A549 (cell line): Measurements from ENCODE around the gene OR13G1. TPM values are rescaled to one million over a fixed set of nuclear protein-coding genes. Genes with fewer than 3 reads are reported as not detected.

Source experiments
- ATAC-seq, 2 experiments: fragments of 200-7000 bp in 1 of 2; fragments of >200 bp in 1 of 2; cut with Nextera tagmentation in 1 of 2; cut with Tn5 transposase in 1 of 2; 3 replicates each; pipeline versions ENCODE4 v1.8.0 to v1.9.1; 2018 to 2020; ENCODE audit warnings: mild to moderate bottlenecking in 1 of 2, moderate library complexity in 1 of 2
- CTCF ChIA-PET: fragments of 300-600 bp; sonication (Branson Sonifier 250); formaldehyde crosslinking; extraction: SDS; loops from one replicate; lab custom pipeline; 2021; ENCODE audit warnings: antibody characterized with exemption, inconsistent platforms; lab: Yijun Ruan, JAX
- POLR2A ChIA-PET: fragments of 350-600 bp; formaldehyde crosslinking; extraction: SDS; loops from one replicate; lab custom pipeline; 2021; ENCODE audit warnings: antibody characterized with exemption, inconsistent platforms; lab: Yijun Ruan, JAX
- DNase-seq, 2 experiments: peaks; one replicate each; pipeline versions ENCODE4 v3.0.0 to v3.0.0-alpha.2; 2011 to 2016; ENCODE audit warnings: low read depth in 1 of 2, low spot score in 1 of 2
- FAIRE-seq: peaks from 2 replicates; lab custom pipeline; 2011; peaks lifted over from hg19 to GRCh38; lab: Jason Lieb, UNC
- H3K27ac ChIP-seq, 2 experiments: fragments of >200 bp; sonication (Bioruptor Twin); formaldehyde crosslinking; 3 replicates each; pipeline ENCODE4 v1.5.1; 2016 to 2017
- H3K4me1 ChIP-seq: fragments of >200 bp; sonication (Bioruptor Twin); formaldehyde crosslinking; 3 replicates; pipeline ENCODE4 v1.6.1; 2016
- H3K4me2 ChIP-seq: fragments of >200 bp; sonication (Bioruptor Twin); formaldehyde crosslinking; 3 replicates; pipeline ENCODE4 v1.6.1; 2016
- H3K4me3 ChIP-seq: fragments of >200 bp; sonication (Bioruptor Twin); formaldehyde crosslinking; 3 replicates; pipeline ENCODE4 v1.5.1; 2016
- H3K9me3 ChIP-seq: fragments of >200 bp; sonication (Bioruptor Twin); formaldehyde crosslinking; 3 replicates; pipeline ENCODE4 v1.6.1; 2016
- CEBPB ChIP-seq, 2 experiments: fragments of >200 bp in 1 of 2; sonication (Bioruptor Twin) in 1 of 2; formaldehyde crosslinking in 1 of 2; IDR thresholded peaks; 2 replicates each; pipeline ENCODE4 v1.6.1; 2012 to 2016
- CHD2 ChIP-seq: fragments of 150-350 bp; IDR thresholded peaks from 2 replicates; pipeline ENCODE4 v1.6.1; 2014; ENCODE audit warnings: low read length; ENCODE audit not compliant: partially characterized antibody
- EP300 ChIP-seq, 2 experiments: fragments of >200 bp; sonication (Bioruptor Twin); formaldehyde crosslinking; IDR thresholded peaks; 2 replicates in 1 of 2; 3 replicates in 1 of 2; pipeline ENCODE4 v1.6.1; 2016 to 2017
- GATA3 ChIP-seq: IDR thresholded peaks from 2 replicates; pipeline ENCODE4 v1.6.1; 2012; ENCODE audit warnings: borderline replicate concordance
- HOXB5 ChIP-seq: fragments of 250-450 bp; sonication (Bioruptor Pico); IDR thresholded peaks from 2 replicates; pipeline ENCODE4 v1.5.0; 2020; ENCODE audit warnings: mild to moderate bottlenecking, moderate library complexity
- KDM1A ChIP-seq: fragments of 200-600 bp; sonication (generic); IDR thresholded peaks from 2 replicates; pipeline ENCODE4 v1.6.1; 2016; ENCODE audit warnings: low read depth, mild to moderate bottlenecking
- PHF8 ChIP-seq: fragments of 200-600 bp; sonication (generic); IDR thresholded peaks from 2 replicates; pipeline ENCODE4 v1.6.1; 2016; ENCODE audit warnings: low read depth, mild to moderate bottlenecking, antibody characterized with exemption, moderate library complexity, borderline replicate concordance
- POLR2AphosphoS2 ChIP-seq: conservative IDR thresholded peaks from 2 replicates; pipeline ENCODE4 v1.6.1; 2012; ENCODE audit warnings: low read length, improper control_type of control experiment, inconsistent platforms
- RFX5 ChIP-seq: fragments of 450-650 bp; IDR thresholded peaks from 2 replicates; pipeline ENCODE4 v1.7.1; 2014; ENCODE audit warnings: antibody characterized with exemption, mild to moderate bottlenecking, moderate library complexity
- TP53 ChIP-seq: fragments of 250-450 bp; sonication (Bioruptor Pico); IDR thresholded peaks from 2 replicates; pipeline ENCODE4 v1.5.0; 2021; ENCODE audit warnings: mild to moderate bottlenecking, moderate library complexity
- ZC3H11A ChIP-seq: fragments of 450-650 bp; IDR thresholded peaks from 2 replicates; pipeline ENCODE4 v1.6.1; 2014; ENCODE audit warnings: antibody characterized with exemption, mild to moderate bottlenecking
- WGBS: methylation state at CpG from one replicate; pipeline ENCODE4 v1.1.6; 2017; ENCODE audit errors: missing lambda C conversion rate; 5-methylcytosine and 5-hydroxymethylcytosine counted together
- polyA plus RNA-seq, 4 experiments: library from polyadenylated mRNA; depleted of rRNA in 3 of 4; stranded (reverse); fragments of >200 nt; fragmentation: RNase III in 1 of 4; extraction: RNeasy Plus Mini Kit Qiagen cat#74134 plus additional on column Dnase treatment in 1 of 4; gene quantifications; 2 replicates in 3 of 4; 3 replicates in 1 of 4; pipeline ENCODE4 v1.2.3, GENCODE V29; 2011 to 2017
- TF ChIP-seq, protein P1 (sequence below): fragments of >200 bp; sonication (Bioruptor Twin); formaldehyde crosslinking; IDR thresholded peaks from 2 replicates; pipeline ENCODE4 v1.6.1; 2016
- TF ChIP-seq, protein P2 (sequence below): IDR thresholded peaks from 2 replicates; pipeline ENCODE4 v1.6.1; 2012
- TF ChIP-seq, protein P3 (sequence below): fragments of >200 bp; sonication (Bioruptor Twin); formaldehyde crosslinking; IDR thresholded peaks from 3 replicates; pipeline ENCODE4 v1.5.1; 2016
- TF ChIP-seq, protein P4 (sequence below): fragments of 250-450 bp; sonication (Bioruptor Pico); IDR thresholded peaks from 2 replicates; pipeline ENCODE4 v1.5.0; 2020; ENCODE audit warnings: low read depth, mild to moderate bottlenecking, moderate library complexity
- TF ChIP-seq, protein P5 (sequence below): fragments of 250-450 bp; sonication (Bioruptor Pico); IDR thresholded peaks from 2 replicates; pipeline ENCODE4 v1.5.0; 2021; ENCODE audit warnings: mild to moderate bottlenecking, moderate library complexity, borderline replicate concordance
- TF ChIP-seq, protein P6 (sequence below): fragments of >200 bp; sonication (Bioruptor Twin); formaldehyde crosslinking; IDR thresholded peaks from 3 replicates; pipeline ENCODE4 v1.6.1; 2016
- TF ChIP-seq, protein P7 (sequence below): IDR thresholded peaks from 2 replicates; pipeline ENCODE4 v1.6.1; 2012

OR13G1 gene
- polyA plus RNA-seq, 2 of the 4 experiments (the other 2 are of a cell fraction): not detected

DNA sequence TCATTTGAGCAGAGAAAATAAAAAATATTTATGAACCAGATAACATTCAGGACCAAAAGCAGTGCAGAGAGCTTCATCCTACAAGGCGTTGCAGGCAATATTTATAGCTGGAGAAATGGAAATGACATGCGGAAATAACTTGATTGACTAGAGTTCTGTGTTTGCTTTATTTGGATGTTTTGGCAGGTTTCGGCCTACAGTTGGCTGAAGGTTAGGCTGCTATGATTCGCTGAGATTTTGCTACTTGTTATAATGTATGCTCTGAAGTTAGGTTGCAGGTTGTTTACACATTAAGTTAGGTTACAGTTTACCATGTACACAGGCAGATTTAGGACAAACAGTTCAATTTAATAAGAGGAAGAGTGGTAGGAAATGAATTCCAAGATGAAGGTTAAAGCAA is 632 bp upstream of the OR13G1 start (continued):
- TF ChIP-seq, protein P1, sequence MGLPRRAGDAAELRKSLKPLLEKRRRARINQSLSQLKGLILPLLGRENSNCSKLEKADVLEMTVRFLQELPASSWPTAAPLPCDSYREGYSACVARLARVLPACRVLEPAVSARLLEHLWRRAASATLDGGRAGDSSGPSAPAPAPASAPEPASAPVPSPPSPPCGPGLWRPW: no peak

DNA sequence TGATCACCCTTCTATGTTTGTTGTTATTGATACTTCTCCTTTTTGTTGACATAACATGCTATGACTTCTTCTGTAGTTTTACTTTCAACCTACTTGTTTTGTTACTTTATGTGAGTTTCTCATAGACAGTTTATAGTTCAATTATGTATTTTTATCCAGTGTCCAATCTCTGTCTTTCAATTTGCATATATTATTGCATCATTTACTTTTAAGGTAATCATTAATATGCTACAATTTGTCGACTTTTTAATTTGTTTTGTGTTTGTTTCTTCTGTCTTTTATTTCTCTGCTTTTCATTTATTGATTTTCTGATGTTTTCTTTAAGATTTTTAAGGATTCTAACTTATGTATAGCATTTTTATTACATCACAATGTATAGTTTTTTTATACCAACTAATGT is 10.3 kb downstream of the OR13G1 start:
- Histone ChIP-seq H3K4me1 (no peaks in the 10 kb centered on the region), H3K9me3 (no peaks in the 10 kb centered on the region), H3K27ac (no peak overlapping the region), H3K4me3 (no peak overlapping the region), H3K4me2 (no peak overlapping the region)
- FAIRE-seq (no peak), DNase-seq (no peak), ATAC-seq (no peak)
- ChIA-PET POLR2A (no interaction called here), CTCF (no interaction called here)
- WGBS: 0% methylated on average over 1 of the region's 1 CpG
- TF ChIP-seq KDM1A (no peak), GATA3 (no peak), CEBPB (IDR thresholded peaks at IDR 0.05) (no peak), RFX5 (no peak), CHD2 (no peak), EP300 (IDR thresholded peaks at IDR 0.05) (no peak), HOXB5 (CRISPR knock-in tag) (no peak), PHF8 (no peak), ZC3H11A (no peak), POLR2AphosphoS2 (no peak), TP53 (CRISPR knock-in tag) (no peak)
- TF ChIP-seq, protein P2, sequence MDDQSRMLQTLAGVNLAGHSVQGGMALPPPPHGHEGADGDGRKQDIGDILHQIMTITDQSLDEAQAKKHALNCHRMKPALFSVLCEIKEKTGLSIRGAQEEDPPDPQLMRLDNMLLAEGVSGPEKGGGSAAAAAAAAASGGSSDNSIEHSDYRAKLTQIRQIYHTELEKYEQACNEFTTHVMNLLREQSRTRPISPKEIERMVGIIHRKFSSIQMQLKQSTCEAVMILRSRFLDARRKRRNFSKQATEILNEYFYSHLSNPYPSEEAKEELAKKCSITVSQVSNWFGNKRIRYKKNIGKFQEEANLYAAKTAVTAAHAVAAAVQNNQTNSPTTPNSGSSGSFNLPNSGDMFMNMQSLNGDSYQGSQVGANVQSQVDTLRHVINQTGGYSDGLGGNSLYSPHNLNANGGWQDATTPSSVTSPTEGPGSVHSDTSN: no peak
- TF ChIP-seq, protein P3, sequence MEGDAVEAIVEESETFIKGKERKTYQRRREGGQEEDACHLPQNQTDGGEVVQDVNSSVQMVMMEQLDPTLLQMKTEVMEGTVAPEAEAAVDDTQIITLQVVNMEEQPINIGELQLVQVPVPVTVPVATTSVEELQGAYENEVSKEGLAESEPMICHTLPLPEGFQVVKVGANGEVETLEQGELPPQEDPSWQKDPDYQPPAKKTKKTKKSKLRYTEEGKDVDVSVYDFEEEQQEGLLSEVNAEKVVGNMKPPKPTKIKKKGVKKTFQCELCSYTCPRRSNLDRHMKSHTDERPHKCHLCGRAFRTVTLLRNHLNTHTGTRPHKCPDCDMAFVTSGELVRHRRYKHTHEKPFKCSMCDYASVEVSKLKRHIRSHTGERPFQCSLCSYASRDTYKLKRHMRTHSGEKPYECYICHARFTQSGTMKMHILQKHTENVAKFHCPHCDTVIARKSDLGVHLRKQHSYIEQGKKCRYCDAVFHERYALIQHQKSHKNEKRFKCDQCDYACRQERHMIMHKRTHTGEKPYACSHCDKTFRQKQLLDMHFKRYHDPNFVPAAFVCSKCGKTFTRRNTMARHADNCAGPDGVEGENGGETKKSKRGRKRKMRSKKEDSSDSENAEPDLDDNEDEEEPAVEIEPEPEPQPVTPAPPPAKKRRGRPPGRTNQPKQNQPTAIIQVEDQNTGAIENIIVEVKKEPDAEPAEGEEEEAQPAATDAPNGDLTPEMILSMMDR: no peak
- TF ChIP-seq, protein P4, sequence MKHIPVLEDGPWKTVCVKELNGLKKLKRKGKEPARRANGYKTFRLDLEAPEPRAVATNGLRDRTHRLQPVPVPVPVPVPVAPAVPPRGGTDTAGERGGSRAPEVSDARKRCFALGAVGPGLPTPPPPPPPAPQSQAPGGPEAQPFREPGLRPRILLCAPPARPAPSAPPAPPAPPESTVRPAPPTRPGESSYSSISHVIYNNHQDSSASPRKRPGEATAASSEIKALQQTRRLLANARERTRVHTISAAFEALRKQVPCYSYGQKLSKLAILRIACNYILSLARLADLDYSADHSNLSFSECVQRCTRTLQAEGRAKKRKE (CRISPR knock-in tag): no peak
- TF ChIP-seq, protein P1: no peak
- TF ChIP-seq, protein P5, sequence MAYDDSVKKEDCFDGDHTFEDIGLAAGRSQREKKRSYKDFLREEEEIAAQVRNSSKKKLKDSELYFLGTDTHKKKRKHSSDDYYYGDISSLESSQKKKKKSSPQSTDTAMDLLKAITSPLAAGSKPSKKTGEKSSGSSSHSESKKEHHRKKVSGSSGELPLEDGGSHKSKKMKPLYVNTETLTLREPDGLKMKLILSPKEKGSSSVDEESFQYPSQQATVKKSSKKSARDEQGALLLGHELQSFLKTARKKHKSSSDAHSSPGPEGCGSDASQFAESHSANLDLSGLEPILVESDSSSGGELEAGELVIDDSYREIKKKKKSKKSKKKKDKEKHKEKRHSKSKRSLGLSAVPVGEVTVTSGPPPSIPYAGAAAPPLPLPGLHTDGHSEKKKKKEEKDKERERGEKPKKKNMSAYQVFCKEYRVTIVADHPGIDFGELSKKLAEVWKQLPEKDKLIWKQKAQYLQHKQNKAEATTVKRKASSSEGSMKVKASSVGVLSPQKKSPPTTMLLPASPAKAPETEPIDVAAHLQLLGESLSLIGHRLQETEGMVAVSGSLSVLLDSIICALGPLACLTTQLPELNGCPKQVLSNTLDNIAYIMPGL: no peak
- TF ChIP-seq, protein P6, sequence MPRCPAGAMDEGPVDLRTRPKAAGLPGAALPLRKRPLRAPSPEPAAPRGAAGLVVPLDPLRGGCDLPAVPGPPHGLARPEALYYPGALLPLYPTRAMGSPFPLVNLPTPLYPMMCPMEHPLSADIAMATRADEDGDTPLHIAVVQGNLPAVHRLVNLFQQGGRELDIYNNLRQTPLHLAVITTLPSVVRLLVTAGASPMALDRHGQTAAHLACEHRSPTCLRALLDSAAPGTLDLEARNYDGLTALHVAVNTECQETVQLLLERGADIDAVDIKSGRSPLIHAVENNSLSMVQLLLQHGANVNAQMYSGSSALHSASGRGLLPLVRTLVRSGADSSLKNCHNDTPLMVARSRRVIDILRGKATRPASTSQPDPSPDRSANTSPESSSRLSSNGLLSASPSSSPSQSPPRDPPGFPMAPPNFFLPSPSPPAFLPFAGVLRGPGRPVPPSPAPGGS: no peak
- TF ChIP-seq, protein P7, sequence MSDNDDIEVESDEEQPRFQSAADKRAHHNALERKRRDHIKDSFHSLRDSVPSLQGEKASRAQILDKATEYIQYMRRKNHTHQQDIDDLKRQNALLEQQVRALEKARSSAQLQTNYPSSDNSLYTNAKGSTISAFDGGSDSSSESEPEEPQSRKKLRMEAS: no peak
